HT1080 (cell line): ENCODE results near the gene OR2V2. TPM values are rescaled to one million over a fixed set of nuclear protein-coding genes. Genes with fewer than 3 reads are reported as not detected.

Source experiments
- DNase-seq: peaks from one replicate; pipeline ENCODE4 v3.0.0-alpha.2; 2015; ENCODE audit warnings: low read depth
- total RNA-seq: library from RNA; depleted of rRNA; stranded (reverse); fragments of >200 nt; shearing (Covaris generic); gene quantifications from 2 replicates; pipeline ENCODE4 v1.2.3, GENCODE V29; 2014

The OR2V2 gene
- total RNA-seq, 1 experiment from 2014 or later, result not detected

DNA sequence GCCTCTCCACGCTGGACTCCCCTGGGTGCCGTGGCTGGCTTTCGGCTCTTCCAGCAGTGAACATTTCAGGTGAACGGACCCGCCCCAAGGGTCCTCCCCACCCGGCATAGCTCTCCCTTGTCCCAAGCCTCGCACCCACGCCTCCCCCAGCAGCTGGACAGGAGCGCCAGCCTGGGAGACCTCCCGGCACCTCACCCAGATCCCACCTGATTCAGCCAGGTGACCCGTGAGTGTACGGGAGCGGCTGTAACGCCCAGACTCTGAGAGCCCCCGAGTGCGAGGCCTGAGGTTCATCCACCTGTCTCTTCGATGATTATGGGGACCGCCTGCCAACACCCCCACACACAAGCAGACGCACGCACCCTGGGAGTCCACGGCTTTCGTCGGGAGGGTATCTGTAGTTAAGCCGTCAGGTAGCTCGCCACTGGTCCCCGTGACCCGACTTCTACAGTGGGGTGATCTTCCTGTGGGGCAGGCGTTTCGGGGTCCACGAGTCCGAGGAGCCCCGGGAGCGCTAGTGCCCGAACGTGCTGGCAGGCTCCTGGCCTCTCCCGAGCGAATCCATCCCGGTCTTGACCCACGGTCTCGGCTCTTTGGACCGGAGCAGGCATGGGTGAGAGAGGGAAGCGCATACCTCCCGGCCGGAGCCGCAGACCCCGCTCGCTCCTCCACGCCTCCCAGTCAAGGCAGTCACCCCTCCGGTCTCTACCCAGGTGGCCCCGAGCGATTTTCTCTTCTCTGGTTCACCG is 42.8 kb downstream of the OR2V2 start:
- no peak for DNase-seq

DNA sequence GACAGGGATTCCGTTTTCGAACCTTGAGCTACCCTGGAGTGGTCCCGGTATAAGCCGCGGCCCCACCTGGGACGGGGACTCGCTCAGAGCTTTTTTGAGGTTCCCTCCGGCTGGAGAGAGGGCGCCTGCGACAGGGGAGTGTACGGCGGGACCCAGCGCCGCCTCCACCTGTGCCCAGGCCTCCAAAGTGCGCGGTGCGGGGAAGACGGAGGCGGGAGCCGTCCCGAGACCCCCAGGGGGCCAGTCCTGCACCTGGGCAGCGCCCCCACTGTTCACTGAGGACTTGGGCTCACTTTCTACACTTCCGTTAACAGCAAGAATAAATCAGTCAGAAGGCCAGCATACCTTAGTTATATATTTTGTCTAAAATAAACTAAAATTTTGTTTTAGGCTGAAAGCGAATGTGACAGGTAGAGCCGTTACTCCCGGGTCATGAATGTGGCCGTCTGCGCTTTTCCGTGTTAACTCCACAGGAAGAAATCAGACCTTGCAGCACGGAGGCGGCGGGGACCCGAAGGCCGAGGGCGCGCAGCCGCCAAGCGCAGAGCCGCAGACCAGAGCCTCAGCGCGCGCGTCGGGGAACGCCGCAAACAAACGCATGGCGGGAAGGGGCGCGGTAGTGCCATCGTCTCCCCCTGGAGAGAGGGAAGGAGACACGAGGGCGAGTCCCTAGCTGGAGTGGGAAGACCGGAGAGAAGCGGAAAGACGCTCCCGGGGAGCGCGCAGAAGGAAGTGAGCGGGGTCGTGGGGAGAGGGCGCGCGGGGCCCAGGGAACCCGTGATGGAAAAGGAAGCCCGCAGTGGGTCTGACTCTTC is 43.5 kb downstream of the OR2V2 start:
- no peak for DNase-seq

DNA sequence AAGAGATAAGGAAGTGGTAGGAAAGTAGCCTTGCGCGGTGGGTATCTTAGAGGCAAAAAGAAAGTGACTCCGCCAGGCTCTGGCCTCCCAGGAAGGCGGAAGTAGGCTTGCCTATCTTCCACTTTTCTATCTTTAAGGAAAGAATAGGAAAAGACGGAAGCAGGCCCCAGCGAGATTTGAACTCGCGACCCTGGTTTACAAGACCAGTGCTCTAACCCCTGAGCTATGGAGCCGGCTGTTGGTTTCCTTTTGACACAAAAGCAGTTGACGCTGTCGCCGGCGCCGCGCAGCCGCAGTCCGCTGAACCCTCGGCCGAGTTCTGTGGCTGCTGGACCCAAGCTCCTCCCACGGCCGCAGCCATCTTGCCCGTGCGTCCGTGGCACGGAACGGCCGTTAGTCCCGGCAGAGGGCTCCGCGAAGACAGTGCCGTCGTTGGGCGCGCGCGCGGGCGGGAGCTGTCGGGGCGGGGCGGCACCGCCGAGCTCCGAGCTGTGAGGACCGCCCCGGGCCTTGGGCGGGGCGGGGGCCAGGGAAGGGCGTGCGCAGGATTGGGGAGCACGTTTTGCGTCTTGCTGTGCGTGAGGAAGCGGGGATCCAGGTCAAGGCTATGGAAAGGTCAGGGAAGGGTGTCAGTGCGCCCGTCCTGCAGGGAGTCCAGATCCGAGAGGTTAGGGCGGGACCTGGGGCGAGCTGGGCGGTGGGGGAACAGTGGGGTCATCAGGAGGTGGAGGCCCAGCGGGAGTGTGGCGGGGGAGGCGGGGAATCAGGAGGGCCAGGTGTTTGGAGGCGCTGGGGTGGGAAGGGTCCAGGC is 44.3 kb downstream of the OR2V2 start:
- DNase-seq, result peak; percentile 97

GRCh38 chr5:181192337-181193046 is 45.1 kb downstream of the OR2V2 start:
- DNase-seq, result no peak

DNA sequence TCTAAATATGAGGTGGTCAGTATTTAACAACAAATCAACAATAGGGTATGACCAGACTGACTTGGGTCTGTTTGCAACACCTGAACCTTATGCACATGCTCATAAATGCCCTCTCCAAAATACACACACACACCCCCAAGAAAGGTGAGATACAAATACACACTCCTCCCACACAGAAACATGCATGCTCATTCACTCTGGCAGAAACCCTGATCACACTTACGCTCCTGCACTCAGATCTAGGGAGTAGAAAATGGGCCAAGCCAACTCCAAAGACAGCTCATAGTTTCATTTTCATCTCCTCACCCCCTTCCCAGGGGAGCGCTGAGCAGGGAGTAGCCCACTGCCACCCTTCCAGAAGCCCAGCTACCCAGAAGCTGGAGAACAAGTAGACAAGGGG is 46.3 kb downstream of the OR2V2 start:
- DNase-seq, result no peak

DNA sequence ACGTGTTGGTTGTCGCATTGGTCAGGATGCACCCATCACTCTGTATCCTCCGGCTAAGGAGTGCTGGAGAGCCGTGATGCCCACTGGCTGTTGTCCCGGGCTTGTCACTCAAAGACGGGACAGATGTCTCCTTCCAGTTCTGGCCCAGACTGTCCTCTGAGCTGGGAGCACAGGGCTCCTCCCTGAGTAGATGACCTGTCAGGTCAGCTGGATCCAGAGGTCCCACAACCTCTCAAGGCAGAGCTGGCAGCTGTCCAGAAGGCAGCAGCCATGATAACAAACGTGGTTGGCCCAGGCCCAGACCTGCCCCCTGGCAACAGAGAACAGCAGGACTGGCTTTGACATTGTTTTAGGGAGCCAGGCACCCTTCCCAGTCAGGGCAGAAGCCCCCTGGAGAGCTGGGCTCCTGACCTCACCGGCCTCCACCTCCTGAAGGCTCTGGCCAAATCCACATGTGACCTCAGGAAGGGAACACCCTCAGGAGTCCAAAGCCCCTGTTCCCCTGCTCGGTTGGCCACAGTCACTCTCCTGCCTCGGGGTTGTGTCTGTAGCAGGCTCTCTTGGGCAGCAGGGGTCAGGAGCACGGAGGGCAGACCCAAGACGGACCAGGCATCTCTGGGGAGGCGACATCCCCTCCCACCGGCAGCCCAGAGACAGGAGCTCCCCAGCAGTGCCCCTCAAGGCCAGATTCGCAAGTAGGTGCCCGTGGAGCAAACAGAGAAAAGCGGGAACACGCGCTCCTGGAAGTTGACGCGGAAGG is 47.3 kb downstream of the OR2V2 start:
- no peak for DNase-seq

GRCh38 chr5:181195249-181195761 is 47.9 kb downstream of the OR2V2 start:
- DNase-seq, result no peak

DNA sequence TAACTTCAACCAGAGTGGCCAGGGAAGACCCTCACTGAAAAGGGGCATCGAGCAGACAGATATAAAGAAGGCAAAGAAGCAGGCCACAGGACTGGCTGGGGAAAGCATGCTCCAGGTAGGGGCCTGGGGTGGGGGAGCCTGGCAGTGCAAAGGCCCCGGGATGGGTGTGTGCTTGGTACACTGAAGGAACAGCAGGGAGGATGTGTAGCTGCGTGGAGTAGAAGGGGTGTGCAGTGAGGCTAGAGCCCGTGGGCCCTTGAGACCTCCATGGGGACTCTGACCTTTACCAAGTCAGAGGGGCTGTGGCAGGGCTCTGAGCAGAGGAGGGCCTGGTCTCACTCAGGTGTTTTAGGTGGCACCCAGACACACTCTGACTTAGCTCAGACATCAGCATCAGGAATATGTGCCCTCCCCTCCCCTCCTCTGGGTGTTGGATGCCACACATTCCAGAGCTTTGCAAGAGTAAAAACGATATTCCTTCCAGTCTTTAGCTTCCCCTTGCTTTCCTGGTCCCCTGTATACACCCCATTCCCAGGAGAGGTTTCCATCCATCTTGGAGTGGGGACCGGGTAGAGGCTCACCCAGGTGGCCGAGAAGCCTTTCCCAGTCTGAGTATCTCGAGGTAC is 50.1 kb downstream of the OR2V2 start:
- no peak for DNase-seq

- DNase-seq, result no peak
Observed at GRCh38 chr5:181198106-181198685, 50.8 kb downstream of the OR2V2 start.

DNA sequence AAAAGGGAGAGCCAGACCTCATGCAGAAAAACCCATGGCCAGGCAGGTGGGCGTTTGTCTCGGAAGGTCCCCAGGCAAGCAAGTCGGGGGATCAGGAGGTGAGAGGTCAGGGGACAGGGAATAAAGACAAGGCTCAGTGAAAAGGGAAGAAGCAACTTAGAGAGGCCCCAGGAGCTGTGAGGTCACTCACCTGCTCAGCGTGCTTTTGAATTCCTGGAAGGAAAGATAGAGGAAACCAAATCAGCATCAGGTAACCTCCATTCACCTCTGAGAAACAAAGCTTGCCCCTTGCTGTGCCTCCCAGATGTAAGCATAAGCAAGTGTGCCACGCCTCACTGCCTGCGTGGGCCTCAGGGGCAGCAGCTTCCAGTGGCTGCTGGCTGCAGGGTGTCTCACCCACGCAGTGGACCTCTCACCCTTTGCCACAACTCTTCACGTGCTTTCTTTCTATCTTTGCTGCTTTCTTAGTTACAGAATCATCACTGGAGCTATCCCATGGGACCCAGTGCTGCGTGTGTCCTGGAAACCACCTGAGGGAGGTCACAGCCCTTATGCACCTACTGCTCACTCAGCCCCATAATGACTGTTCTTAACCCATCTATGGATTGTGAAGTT is 51.6 kb downstream of the OR2V2 start:
- no peak for DNase-seq

DNA sequence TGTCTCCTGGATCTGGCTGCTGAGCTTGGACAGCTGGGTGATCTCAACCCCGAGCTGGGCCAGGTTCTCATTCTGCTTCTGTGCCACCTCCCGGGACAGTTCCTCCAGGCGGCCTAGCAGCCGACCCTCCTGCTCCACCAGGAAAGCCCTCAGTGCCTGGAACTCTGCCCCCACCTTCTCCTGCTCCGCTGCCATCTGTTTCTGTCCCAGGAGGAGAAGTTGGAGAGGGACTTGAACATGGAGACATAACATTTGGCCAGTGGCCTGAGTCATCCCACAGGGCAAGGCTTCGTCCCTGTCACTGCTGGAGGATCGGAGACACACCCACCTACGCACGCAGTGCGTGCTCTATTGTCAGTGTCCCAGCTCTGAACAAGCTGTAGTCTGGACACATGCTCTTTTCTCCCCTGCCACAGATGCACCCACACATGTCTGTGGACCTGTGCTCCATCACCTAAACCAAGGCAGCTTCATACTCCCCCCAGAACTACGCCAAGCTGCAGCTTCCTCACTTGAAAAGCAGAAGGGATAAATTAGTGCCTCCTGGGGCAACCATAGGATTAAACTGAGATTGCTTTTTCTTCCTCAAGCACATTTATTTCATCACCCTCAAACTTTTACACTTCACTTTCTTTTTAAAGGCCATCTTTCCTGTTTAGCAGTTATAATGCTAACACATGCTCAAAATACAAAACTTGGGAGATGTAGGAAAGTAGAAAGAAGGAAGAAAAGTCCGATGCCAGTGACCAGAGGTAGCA is 52.7 kb downstream of the OR2V2 start:
- DNase-seq, result no peak

DNA sequence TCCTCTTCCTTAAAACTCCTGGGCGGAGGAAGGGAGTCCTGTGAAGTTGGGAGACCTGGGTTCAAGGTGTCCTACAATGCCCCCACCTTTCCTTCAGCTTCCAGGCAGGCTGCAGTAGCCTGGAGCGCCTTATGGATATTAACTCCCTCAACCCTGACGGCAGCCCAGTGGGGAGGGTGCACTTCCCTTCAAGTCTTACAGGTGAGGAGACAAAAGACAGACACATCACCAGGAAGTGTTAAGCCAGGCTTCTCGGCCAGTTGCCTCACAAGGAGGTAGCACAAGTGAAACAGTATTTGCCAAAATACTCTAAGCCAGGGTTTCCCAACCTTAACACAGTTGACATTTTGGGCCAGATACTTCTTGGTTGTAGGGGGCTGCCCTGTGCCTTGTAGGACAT is 53.4 kb downstream of the OR2V2 start:
- DNase-seq, result no peak

DNA sequence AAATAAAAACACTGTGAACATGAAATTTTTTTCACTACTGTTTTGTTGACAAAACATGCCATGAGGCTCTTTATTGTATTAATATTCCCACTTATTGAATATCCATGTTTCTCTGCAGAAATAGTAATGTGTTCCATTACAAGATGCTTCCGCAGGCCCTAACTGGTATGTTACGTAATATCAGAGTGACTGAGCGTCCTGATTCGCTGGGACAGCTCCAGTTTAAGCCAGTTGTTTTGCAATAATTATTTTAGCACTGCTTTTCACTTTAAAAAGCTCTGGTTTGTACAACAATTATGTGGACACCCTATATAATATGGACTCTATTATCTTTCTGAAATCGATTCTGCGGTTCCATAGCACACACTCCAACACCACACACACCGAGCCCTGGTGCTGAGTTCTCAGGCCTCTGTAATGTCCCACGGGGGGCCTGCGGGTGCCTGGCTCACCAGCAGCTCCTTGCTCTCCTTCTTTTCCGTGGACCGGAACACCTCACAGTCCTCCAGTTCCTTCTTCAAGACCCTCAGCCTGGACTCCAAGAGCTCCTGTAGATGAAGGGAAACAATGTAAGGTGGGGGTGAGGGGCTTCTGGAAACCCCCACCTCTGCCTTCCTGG is 55.8 kb downstream of the OR2V2 start:
- DNase-seq, result no peak

DNA sequence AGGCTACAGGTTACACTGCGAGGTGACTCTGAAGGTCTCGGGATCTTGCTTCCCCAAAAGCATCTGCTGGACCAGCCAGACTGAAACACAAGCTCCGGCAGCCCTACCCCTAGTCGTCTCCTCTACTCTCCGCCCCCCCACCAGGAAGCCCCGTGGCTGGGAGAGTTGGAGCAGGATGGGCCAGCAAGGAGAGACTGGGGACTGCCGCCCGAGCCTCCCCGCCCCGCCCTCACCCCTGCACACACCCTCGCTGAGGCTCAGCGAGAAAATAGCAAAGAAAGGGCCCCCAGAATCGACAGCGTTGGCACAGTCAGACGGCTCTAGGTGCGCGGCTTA is 56.4 kb downstream of the OR2V2 start:
- no peak for DNase-seq

- no peak for DNase-seq
Observed at GRCh38 chr5:181204113-181204825, 56.9 kb downstream of the OR2V2 start.

DNA sequence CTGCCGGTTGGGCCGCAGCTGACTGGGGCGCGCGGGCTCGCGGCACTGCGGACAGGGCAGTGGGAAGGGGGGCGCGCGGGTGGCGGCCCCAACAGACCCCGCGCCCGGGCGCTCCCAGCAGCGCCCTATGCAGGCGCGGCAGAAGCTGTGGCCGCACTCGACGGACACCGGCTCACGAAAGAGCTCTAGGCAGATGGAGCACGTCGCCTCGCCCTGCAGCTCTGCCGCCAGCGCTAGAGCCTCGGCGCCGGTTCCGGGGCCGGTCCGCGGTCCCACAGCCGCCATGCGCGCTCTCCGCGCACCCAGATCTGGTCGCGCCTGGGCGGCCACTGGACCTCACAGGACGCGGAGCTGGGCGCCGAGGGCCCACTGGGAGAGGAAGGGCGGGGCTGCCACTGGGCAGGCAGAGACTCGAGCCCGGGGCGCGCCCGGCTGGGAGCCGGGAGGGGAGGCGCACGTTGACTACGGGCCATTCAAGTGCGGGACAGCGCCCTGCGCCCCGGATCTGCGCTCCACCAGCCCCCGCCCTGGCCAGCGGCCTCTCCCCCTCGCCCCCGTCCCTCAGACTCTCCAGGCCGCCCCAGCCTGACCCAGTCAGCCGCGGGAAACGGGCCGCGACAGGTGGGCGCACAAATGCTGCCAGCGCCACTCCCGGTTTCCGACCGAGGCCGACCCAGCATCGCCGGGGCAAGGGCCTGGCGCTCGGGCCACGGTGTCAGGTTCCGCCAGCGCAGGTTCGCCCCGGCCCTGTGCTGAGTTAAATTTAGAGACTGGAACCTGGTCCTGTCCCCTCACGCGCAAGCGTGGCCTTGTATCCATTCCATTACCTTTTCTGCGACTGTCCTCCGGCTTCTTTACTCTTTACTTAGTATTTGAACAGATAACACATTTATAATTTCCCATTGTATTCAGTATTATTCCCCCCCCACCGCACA is 57.7 kb downstream of the OR2V2 start, which contains the start of gene TRIM7:
TSS of gene TRIM7 (minus strand) at position 371 of the 935 bp plus-strand sequence. CDS start at position 285, 86 bp downstream.
- DNase-seq, result peak; percentile 54
